Right atrium auricular region (tissue), 2 donors: ENCODE measurements around the gene PRIMPOL. TPM values are rescaled to one million over a fixed set of nuclear protein-coding genes. Genes with fewer than 3 reads are reported as not detected.

Experiments used
- DNase-seq: peaks from one replicate; pipeline ENCODE4 v3.0.0-alpha.2; 2019; ENCODE audit warnings: low spot score
- H3K27ac ChIP-seq, 2 donors: fragments of 200-600 bp; sonication (generic); 1 replicate in 1 of 2; 2 replicates in 1 of 2; pipeline ENCODE4 v1.5.1; 2016 to 2019
- H3K27me3 ChIP-seq, 2 donors: fragments of 200-600 bp; sonication (generic); one replicate each; pipeline versions ENCODE4 v1.5.1 to v1.6.0; 2017 to 2019
- H3K36me3 ChIP-seq: fragments of 200-600 bp; sonication (generic); one replicate; pipeline ENCODE4 v1.5.1; 2016
- H3K4me1 ChIP-seq, 2 donors: fragments of 200-600 bp; sonication (generic); one replicate each; pipeline versions ENCODE4 v1.5.1 to v1.6.0; 2017 to 2019
- H3K4me3 ChIP-seq, 2 donors: fragments of 200-600 bp; sonication (generic); 1 replicate in 1 of 2; 2 replicates in 1 of 2; pipeline ENCODE4 v1.5.1; 2017 to 2019; ENCODE audit warnings: mild to moderate bottlenecking in 1 of 2, moderate library complexity in 1 of 2
- H3K9me3 ChIP-seq, 2 donors: fragments of 200-600 bp; sonication (generic); one replicate each; pipeline ENCODE4 v1.5.1; 2019
- total RNA-seq, 2 donors: library from RNA; depleted of rRNA; stranded (reverse); fragments of >200 nt; gene quantifications; one replicate each; pipeline ENCODE4 v1.1.0, GENCODE V29; 2016
- TF ChIP-seq, protein P1 (sequence below), 2 donors: fragments of 200-600 bp; sonication (generic); IDR thresholded peaks; one replicate each; pipeline ENCODE4 v1.5.1; 2019; ENCODE audit warnings: antibody characterized with exemption in 2 of 2

The PRIMPOL gene
- total RNA-seq, 2 donors from 2014 or later = 7.1 to 15.2 TPM

DNA sequence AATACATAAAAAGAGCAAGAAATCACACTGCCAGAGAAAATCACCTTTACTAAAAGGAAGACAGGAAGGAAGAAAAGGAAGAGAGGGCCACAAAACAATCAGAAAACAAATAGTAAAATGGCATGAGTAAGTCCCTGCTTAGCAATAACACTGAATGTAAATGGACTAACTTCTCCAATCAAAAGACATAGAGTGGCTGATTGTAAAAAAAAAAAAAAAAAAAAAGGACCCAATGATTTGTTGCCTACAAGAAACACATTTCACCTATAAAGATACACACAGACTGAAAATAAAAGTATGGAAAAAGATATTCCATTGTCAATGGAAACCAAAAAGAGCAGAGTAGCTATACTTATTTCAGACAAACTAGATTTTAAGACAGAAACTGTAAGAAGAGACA, 71.7 kb downstream of the PRIMPOL start:
- Histone ChIP-seq H3K36me3 (no peaks in the 10 kb centered on the region), H3K9me3 (no peaks in the 10 kb centered on the region), H3K27me3 (no peaks in the 10 kb centered on the region)

DNA sequence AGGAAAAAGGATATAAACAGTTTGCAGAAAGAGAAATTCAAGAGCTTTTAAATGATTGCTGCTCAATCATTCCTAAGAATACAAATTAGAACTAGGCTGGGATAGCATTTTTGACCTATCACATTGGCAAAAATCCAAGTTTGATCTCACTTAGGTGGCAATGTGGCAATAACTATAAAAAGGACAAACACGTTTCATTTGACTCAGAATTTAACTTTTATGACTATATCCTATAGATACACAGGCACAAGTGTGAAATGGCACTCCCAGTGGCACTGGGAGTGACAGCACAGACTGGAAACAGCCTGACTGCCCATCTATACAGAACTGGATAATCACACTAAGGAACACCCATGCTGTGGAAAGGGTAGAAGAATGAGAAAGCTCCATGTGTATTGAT, 73.3 kb downstream of the PRIMPOL start:
- H3K4me3 ChIP-seq = no peak overlapping the region
- H3K36me3 ChIP-seq = no peaks in the 10 kb centered on the region
- no peaks in the 10 kb centered on the region for H3K4me1 ChIP-seq
- H3K9me3 ChIP-seq = no peaks in the 10 kb centered on the region
- H3K27ac ChIP-seq = no peak overlapping the region
- H3K27me3 ChIP-seq = no peaks in the 10 kb centered on the region
- TF ChIP-seq, protein P1, sequence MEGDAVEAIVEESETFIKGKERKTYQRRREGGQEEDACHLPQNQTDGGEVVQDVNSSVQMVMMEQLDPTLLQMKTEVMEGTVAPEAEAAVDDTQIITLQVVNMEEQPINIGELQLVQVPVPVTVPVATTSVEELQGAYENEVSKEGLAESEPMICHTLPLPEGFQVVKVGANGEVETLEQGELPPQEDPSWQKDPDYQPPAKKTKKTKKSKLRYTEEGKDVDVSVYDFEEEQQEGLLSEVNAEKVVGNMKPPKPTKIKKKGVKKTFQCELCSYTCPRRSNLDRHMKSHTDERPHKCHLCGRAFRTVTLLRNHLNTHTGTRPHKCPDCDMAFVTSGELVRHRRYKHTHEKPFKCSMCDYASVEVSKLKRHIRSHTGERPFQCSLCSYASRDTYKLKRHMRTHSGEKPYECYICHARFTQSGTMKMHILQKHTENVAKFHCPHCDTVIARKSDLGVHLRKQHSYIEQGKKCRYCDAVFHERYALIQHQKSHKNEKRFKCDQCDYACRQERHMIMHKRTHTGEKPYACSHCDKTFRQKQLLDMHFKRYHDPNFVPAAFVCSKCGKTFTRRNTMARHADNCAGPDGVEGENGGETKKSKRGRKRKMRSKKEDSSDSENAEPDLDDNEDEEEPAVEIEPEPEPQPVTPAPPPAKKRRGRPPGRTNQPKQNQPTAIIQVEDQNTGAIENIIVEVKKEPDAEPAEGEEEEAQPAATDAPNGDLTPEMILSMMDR (IDR thresholded peaks at IDR 0.05) = no peak
- DNase-seq = no peak

More for the DNA sequence above, 71.7 kb downstream of the PRIMPOL start:
- TF ChIP-seq, protein P1 (IDR thresholded peaks at IDR 0.05) = no peak
- Histone ChIP-seq H3K4me1 (no peaks in the 10 kb centered on the region), H3K4me3 (no peak overlapping the region), H3K27ac (no peak overlapping the region)
- DNase-seq = no peak

DNA sequence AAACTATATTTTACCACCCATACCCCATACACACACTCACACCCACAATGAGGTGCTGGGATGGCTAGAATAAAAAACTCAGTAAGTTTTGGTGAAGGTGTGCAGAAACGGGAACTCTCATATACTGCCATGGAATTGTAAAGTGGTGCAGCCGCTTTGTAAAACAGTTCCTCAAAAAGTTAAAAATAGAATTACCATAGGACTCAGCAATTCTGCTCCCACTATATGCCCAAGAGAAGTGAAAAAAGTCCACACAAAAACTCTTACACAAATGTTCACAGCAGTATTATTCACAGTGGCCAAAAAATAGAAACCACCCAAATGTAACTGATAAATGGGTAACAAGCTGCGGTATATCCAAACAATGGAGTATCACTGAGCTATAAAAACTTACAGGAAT, 77.9 kb downstream of the PRIMPOL start:
- Histone ChIP-seq H3K9me3 (no peaks in the 10 kb centered on the region), H3K27ac (no peak overlapping the region), H3K4me3 (no peak overlapping the region), H3K4me1 (no peaks in the 10 kb centered on the region), H3K36me3 (no peaks in the 10 kb centered on the region), H3K27me3 (no peaks in the 10 kb centered on the region)
- no peak for DNase-seq
- TF ChIP-seq, protein P1 (IDR thresholded peaks at IDR 0.05) = no peak

DNA sequence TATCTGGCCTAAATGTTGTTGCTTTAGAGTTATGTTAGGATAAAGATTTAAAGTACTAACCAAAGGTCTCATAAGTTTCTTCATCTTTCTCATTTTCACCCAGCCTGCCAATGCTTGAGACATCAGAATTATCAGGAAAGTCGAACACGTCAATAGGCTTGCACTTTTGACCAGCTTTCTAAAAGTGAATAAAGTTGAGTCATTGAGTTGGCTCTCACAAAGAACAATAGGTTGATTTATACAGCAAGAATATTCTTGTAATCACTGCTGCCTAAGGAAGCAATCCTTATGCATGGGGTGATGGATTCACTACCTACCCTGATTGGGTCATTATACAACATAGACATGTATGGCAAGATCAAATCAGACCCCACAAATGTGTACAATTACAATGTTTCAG, 79.3 kb downstream of the PRIMPOL start:
- H3K36me3 ChIP-seq = no peaks in the 10 kb centered on the region
- H3K4me1 ChIP-seq = peaks cover 0 to 8% of the 10 kb centered on the region in 2 donors
- no peak for DNase-seq
- no peak overlapping the region for H3K27ac ChIP-seq
- H3K27me3 ChIP-seq = no peaks in the 10 kb centered on the region
- H3K9me3 ChIP-seq = no peaks in the 10 kb centered on the region
- no peak overlapping the region for H3K4me3 ChIP-seq
- TF ChIP-seq, protein P1 (IDR thresholded peaks at IDR 0.05) = no peak

DNA sequence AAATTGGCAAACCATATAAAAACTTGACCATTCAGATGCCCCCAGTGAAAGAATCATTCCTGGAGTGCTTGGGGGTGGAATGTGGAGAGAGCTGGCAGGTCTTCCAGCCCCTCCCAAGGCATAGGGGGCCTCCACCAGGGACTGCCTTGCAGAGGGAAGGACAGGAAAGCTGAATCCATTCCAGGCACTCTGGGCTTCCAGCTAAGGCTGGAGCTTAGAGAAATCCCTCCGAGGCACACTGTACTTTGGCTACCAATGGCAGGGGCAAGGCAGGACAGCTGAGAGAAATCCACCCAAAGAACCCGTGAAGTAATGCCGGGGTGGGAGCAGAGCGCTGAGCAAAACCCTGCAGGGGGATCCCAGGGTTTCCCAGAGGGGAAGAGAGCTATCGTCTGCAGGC, 80.4 kb downstream of the PRIMPOL start:
- Histone ChIP-seq H3K9me3 (no peaks in the 10 kb centered on the region), H3K36me3 (no peaks in the 10 kb centered on the region), H3K27me3 (no peaks in the 10 kb centered on the region), H3K4me3 (no peak overlapping the region), H3K27ac (no peak overlapping the region), H3K4me1 (peaks cover 2 to 8% of the 10 kb centered on the region in 2 donors)
- DNase-seq = no peak
- TF ChIP-seq, protein P1 (IDR thresholded peaks at IDR 0.05) = no peak

DNA sequence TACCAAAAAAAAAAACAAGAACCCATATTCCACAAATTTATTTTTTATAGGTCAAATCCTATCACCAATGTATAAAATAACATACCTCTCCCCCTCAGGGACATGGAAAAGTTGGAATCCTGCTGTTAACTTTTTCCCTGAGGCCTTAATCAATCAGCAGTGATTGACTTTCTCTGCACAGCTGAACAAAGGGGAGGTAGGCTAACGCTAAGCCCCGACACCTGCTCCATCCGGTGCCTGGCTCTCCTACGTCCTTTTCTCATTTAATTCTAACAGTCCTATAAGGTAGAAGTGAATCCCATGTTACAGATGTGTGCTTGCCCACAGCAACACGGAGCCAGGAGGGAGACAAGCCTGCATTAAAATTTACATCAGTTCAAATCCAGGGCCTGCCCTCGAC, 81.5 kb downstream of the PRIMPOL start:
- no peak overlapping the region for H3K27ac ChIP-seq
- no peaks in the 10 kb centered on the region for H3K36me3 ChIP-seq
- no peak for DNase-seq
- no peak overlapping the region for H3K4me3 ChIP-seq
- TF ChIP-seq, protein P1 (IDR thresholded peaks at IDR 0.05) = no peak
- peaks cover 2 to 8% of the 10 kb centered on the region in 2 donors for H3K4me1 ChIP-seq
- no peaks in the 10 kb centered on the region for H3K9me3 ChIP-seq
- no peaks in the 10 kb centered on the region for H3K27me3 ChIP-seq
